Measurements from ENCODE around the gene POM121L2. TPM values are rescaled to one million over a fixed set of nuclear protein-coding genes. Genes with fewer than 3 reads are reported as not detected.

POM121L2 gene
- total and polyA plus RNA-seq, 2 of the 13 experiments (the other 11 are each of a cell fraction or from before 2014, with no cell fraction given): not detected

- in situ Hi-C loops (cut with HindIII; ENCODE audit: extremely low pct_ligation_motif_present, low pct_unique_long_range_greater_than_20kb) (no loop called here), intact Hi-C loops (cut with micrococcal nuclease; ENCODE audit: unreplicated experiment) (loop anchor here (2.0 kb wide), 1 partner anchor 139 kb away; the partner anchor contains the start of gene ZNF184)
- H3K79me2 ChIP-seq (ENCODE audit: insufficient read depth, low read length): no peaks in the 10 kb centered on the region
- peak overlapping the region; percentile 11 for H3K27ac ChIP-seq (ENCODE audit: extremely low read length, insufficient read depth, low read length)
- POLR2A ChIA-PET: interaction anchor here (0.8 to 1.0 kb wide), 2 partner anchors 350 to 559 kb away, joined by 3 read pairs; a partner anchor contains a TSS
- H2AFZ ChIP-seq (ENCODE audit: low read length): peak overlapping the region; percentile 79
- WGBS (ENCODE audit: low lambda C conversion rate): 65% methylated on average over 3 of the region's 3 CpGs
- peak overlapping the region; percentile 60 for H3K9ac ChIP-seq (ENCODE audit: insufficient read depth, low read depth, low read length)
- H4K20me1 ChIP-seq (ENCODE audit: insufficient read depth, low read length): no peaks in the 10 kb centered on the region
- CTCF ChIA-PET (ENCODE audit: low intra/inter-chr PET ratio, low total read pairs): no interaction called here
- H3K4me1 ChIP-seq (ENCODE audit: insufficient read depth, low read length): peaks cover 47% of the 10 kb centered on the region
- TF ChIP-seq ZNF800 (CRISPR knock-in tag; IDR thresholded peaks at IDR 0.05) (0 out of 2 replicates have a peak, but pooled peaks have one; percentile 2), ZNF841 (CRISPR knock-in tag; IDR thresholded peaks at IDR 0.05; ENCODE audit: borderline replicate concordance) (no peak), ELF4 (CRISPR knock-in tag; IDR thresholded peaks at IDR 0.05; ENCODE audit: borderline replicate concordance) (peak; percentile 72; the same call in 1 of the 2 replicates)
- no peaks in the 10 kb centered on the region for H3K36me3 ChIP-seq (replicated peaks in 1 of 2; ENCODE audit: control insufficient read depth in 1 of 2, insufficient read depth in 2 of 2, low read length in 2 of 2)
- DNase-seq (ENCODE audit: low spot score) (no peak), ATAC-seq (no peak), FAIRE-seq (no peak)
- no TSS peak for BruUV-seq (replicated peaks)
- 0 out of 5 replicates have a peak, but pooled peaks cover 0 to 5% of the 10 kb centered on the region in 2 experiments for H3K27me3 ChIP-seq (ENCODE audit: control insufficient read depth in 1 of 2, insufficient read depth in 2 of 2, low read length in 2 of 2)
- H3K9me3 ChIP-seq (ENCODE audit: low read length): no peaks in the 10 kb centered on the region
- peak overlapping the region; percentile 86 for H3K4me2 ChIP-seq (ENCODE audit: low read depth, low read length)
- peak overlapping the region; percentile 65 to 78 (median 77); a peak in 5 of 6 replicates for H3K4me3 ChIP-seq (replicated peaks in 1 of 3; ENCODE audit: insufficient read depth in 1 of 3, low read depth in 2 of 3, low read length in 3 of 3)
Observed at GRCh38 chr6:27333642-27334040, 21.6 kb upstream of the POM121L2 start.

Measured in HepG2 (cell line).